ENCODE data around the gene CYP2C18.
"Not testable (repeated sequence)": the region's sequence is repeated elsewhere in the genome, so short reads cannot be mapped to it uniquely, and the experiment has no call there.

The CYP2C18 gene

GRCh38 chr10:94747838-94748237 is 64.3 kb downstream of the CYP2C18 start:
- no peak for DNase-seq

GRCh38 chr10:94757916-94758315 is 74.4 kb downstream of the CYP2C18 start:
- DNase-seq: no peak

GRCh38 chr10:94760586-94761178 is 77.2 kb downstream of the CYP2C18 start:
- DNase-seq: no peak

GRCh38 chr10:94762393-94762792 is 78.9 kb downstream of the CYP2C18 start, which contains the start of gene CYP2C19:
Gene CYP2C19, plus strand, starts transcription at chr10:94762681. Its CDS starts 25 bp downstream, at chr10:94762706.
- DNase-seq: no peak

- DNase-seq: not testable (repeated sequence)
These were observed 91.9 kb downstream of the CYP2C18 start for GRCh38 chr10:94775425-94775824.

GRCh38 chr10:94777886-94778458 is 94.4 kb downstream of the CYP2C18 start:
- DNase-seq: no peak

- no peak for DNase-seq
These were observed 97.3 kb downstream of the CYP2C18 start for GRCh38 chr10:94780844-94781243.

GRCh38 chr10:94784256-94784655 is 100.7 kb downstream of the CYP2C18 start:
- no peak for DNase-seq

- no peak for DNase-seq
These were observed 101.7 kb downstream of the CYP2C18 start for GRCh38 chr10:94785211-94785610.
